Heart left ventricle (tissue), 16 donors: Measurements from ENCODE around the gene DOCK1. TPM values are rescaled to one million over a fixed set of nuclear protein-coding genes. Genes with fewer than 3 reads are reported as not detected.

Source experiments
- ATAC-seq, 4 donors: fragments of 200-7000 bp; cut with Tn5 transposase; one replicate each; pipeline ENCODE4 v1.9.1; 2020 to 2022; ENCODE audit warnings: moderate library complexity in 4 of 4, mild to moderate bottlenecking in 3 of 4, moderate number of reproducible peaks in 1 of 4
- DNase-seq, 5 donors: peaks; one replicate each; pipeline ENCODE4 v3.0.0-alpha.2; 2020
- H3K27ac ChIP-seq, 12 donors: fragments of 200-600 bp; sonication (generic) in 4 of 12; one replicate each; pipeline versions ENCODE4 v1.5.0 to v1.8.0; 2016 to 2022; ENCODE audit warnings: mild to moderate bottlenecking in 2 of 12
- H3K27me3 ChIP-seq, 9 donors: fragments of 200-600 bp; sonication (generic) in 2 of 9; one replicate each; pipeline versions ENCODE4 v1.5.1 to v1.8.0; 2016 to 2022; ENCODE audit warnings: mild to moderate bottlenecking in 3 of 9
- H3K36me3 ChIP-seq, 9 donors: fragments of 200-600 bp; sonication (generic) in 2 of 9; one replicate each; pipeline versions ENCODE4 v1.5.0 to v1.8.0; 2018 to 2022; ENCODE audit warnings: mild to moderate bottlenecking in 2 of 9
- H3K4me1 ChIP-seq, 12 donors: fragments of 200-600 bp; sonication (generic) in 4 of 12; one replicate each; pipeline versions ENCODE4 v1.5.0 to v1.8.0; 2016 to 2022; ENCODE audit warnings: mild to moderate bottlenecking in 3 of 12
- H3K4me3 ChIP-seq, 12 donors: fragments of 200-600 bp; sonication (generic) in 4 of 12; one replicate each; pipeline versions ENCODE4 v1.5.0 to v1.8.0; 2017 to 2022; ENCODE audit warnings: mild to moderate bottlenecking in 9 of 12, moderate library complexity in 4 of 12
- H3K9me3 ChIP-seq, 12 donors: fragments of 200-600 bp; sonication (generic) in 4 of 12; one replicate each; pipeline versions ENCODE4 v1.5.0 to v1.8.0; 2016 to 2022; ENCODE audit warnings: mild to moderate bottlenecking in 1 of 12
- POLR2A ChIP-seq, 2 donors: fragments of 450-650 bp; IDR thresholded peaks; one replicate each; pipeline ENCODE4 v1.6.1; 2017; ENCODE audit warnings: antibody characterized with exemption in 2 of 2, mild to moderate bottlenecking in 2 of 2, moderate library complexity in 2 of 2
- WGBS, 4 donors: extraction: QIAGEN DNeasy Blood & Tissue Kit in 2 of 4; methylation state at CpG; one replicate each; pipeline versions ENCODE4 v1.1.5 to v1.1.7; 2013 to 2018; 5-methylcytosine and 5-hydroxymethylcytosine counted together
- intact Hi-C, 10 donors: fragments of 100-400 bp; cut with DNase I; formaldehyde crosslinking; loops; one replicate each; pipeline versions ENCODE4 v1.11.1 to v1.14.2; 2022
- polyA plus RNA-seq, 2 donors: library from polyadenylated mRNA; stranded (reverse); fragments of 200-250 nt; gene quantifications; one replicate each; pipeline ENCODE4 v1.2.3, GENCODE V29; 2013
- total RNA-seq, 9 donors: library from RNA; depleted of rRNA in 2 of 9; stranded (reverse); fragments of >200 nt in 2 of 9; fragmentation: NEBNext Ultra II Directional in 3 of 9; extraction: Animal tissue kit (Norgen Biotek cat#: 25700) in 3 of 9; gene quantifications; one replicate each; pipeline versions ENCODE4 v1.1.0 to v1.2.4, GENCODE V29; 2016 to 2023
- TF ChIP-seq, protein P1 (sequence below), 12 donors: fragments of 200-600 bp; sonication (generic) in 4 of 12; IDR thresholded peaks; one replicate each; pipeline versions ENCODE4 v1.5.0 to v1.8.0; 2018 to 2022; ENCODE audit warnings: antibody characterized with exemption in 12 of 12, mild to moderate bottlenecking in 5 of 12
- donor health status: ischemic (EF 13 %, LVEDD 7.1; RV severe dilation, severe dysfunction).
- donor health status: healthy with polysubstance abuse.
- donor health status: DM: no; HTN: yes; CAD: no.
- donor health status: DM: no; HTN: no; CAD: no.
- donor health status: ischemic (EF 25% LVEDD 6.9; RV normal size, moderate dysfunction).
- donor health status: ischemic (EF 25% LVEDD 5.7; RV mildly dilated, moderate dysfunction).
- donor health status: healthy.
- donor health status: DM: yes; HTN: yes; CAD: no.
- donor health status: ischemic (EF 35%, LVEDD 5.7; RV mildly dilated, moderate dysfunction).
- donor health status: nonischemic (EF 11% LVEDD 7.7; RV severe dilation, severe dysfunction).
- donor health status: DM: yes; HTN: yes; CAD: no.
- donor health status: PGD.
- donor health status: ischemic (EF 29% LVEDD 5.4; RV normal size, mild dysfunction).
- donor health status: nonischemic (EF 23%, LVEDD 6.1; RV moderate dilation, normal function).

DOCK1 gene
- total and polyA plus RNA-seq, 11 donors, result 5.0 to 31.6 (median 18.6) TPM

DNA sequence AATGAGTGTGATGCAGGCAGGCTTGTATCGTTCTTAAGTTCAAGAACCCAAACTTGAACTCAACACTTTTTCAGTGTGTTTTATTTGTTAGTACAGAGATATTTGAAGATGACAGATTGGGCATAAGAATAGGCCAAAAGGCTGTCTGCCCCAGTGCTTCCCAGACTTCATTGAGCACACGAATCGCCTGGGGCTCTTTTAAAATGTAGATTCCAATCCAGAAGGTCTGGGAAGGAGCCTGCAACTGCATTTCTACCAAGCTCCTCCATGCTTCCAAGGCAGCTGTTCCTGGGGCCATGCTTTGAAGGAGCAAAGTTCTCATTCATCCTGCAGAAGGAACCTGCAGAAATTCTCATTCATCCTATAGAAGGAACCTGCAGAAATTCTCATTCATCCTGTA is 405.7 kb downstream of the DOCK1 start:
- Histone ChIP-seq H3K9me3 (no peaks in the 10 kb centered on the region), H3K36me3 (no peaks in the 10 kb centered on the region), H3K4me1 (peaks cover 0 to 21% (median 8%) of the 10 kb centered on the region in 12 donors), H3K4me3 (no peak overlapping the region), H3K27me3 (no peaks in the 10 kb centered on the region), H3K27ac (no peak overlapping the region)
- WGBS, 4 donors, result 93 to 97% (median 96%) methylated on average over 3 of the region's 3 CpGs
- DNase-seq (no peak), ATAC-seq (no peak)
- intact Hi-C loops, result no loop called here
- no peak for TF ChIP-seq POLR2A (IDR thresholded peaks at IDR 0.05)
- TF ChIP-seq, protein P1, sequence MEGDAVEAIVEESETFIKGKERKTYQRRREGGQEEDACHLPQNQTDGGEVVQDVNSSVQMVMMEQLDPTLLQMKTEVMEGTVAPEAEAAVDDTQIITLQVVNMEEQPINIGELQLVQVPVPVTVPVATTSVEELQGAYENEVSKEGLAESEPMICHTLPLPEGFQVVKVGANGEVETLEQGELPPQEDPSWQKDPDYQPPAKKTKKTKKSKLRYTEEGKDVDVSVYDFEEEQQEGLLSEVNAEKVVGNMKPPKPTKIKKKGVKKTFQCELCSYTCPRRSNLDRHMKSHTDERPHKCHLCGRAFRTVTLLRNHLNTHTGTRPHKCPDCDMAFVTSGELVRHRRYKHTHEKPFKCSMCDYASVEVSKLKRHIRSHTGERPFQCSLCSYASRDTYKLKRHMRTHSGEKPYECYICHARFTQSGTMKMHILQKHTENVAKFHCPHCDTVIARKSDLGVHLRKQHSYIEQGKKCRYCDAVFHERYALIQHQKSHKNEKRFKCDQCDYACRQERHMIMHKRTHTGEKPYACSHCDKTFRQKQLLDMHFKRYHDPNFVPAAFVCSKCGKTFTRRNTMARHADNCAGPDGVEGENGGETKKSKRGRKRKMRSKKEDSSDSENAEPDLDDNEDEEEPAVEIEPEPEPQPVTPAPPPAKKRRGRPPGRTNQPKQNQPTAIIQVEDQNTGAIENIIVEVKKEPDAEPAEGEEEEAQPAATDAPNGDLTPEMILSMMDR (IDR thresholded peaks at IDR 0.05), result no peak

DNA sequence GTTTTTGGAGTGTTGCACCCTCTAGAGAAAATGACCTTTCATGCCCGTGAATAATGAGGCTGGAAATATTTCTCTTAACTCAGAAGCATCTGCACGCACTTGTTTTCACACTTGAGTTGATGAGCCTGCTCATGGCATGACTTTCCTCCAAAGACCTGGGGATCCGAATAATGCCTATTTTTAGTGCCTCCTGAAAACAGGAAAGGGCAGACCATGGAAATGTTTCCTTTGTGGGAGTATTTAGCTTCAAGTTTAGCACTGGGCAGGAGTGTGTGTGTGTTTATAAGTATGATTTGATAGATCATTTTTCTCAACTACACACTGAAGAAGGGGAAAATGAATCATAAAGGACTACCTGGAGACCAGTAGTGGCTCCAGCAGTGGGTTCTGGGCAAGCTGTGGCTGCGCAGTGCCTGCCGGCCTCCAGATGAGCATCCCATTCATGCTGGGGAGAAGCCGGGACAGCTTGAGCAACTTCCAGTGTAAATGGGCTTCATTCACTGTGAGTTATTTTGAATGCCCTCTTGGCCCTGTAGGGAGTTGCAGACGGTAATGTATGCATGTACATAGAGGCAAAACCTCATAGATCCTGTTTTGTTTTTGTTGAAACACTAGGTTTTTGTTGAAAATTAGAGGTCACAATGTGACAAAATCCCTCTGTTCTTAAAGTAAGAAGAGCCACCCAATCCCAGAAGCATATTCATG is 408.9 kb downstream of the DOCK1 start:
- Histone ChIP-seq H3K4me3 (no peak overlapping the region), H3K27me3 (no peaks in the 10 kb centered on the region), H3K36me3 (no peaks in the 10 kb centered on the region), H3K9me3 (no peaks in the 10 kb centered on the region), H3K4me1 (peaks cover 0 to 21% (median 8%) of the 10 kb centered on the region in 12 donors), H3K27ac (peak overlapping the region in 1 of 12 donors; percentile 0)
- DNase-seq (no peak), ATAC-seq (no peak)
- 56 to 68% (median 66%) methylated on average over 7 of the region's 7 CpGs for WGBS, 4 donors
- intact Hi-C loops, result no loop called here
- TF ChIP-seq POLR2A (IDR thresholded peaks at IDR 0.05), result no peak
- TF ChIP-seq, protein P1 (IDR thresholded peaks at IDR 0.05), result no peak

DNA sequence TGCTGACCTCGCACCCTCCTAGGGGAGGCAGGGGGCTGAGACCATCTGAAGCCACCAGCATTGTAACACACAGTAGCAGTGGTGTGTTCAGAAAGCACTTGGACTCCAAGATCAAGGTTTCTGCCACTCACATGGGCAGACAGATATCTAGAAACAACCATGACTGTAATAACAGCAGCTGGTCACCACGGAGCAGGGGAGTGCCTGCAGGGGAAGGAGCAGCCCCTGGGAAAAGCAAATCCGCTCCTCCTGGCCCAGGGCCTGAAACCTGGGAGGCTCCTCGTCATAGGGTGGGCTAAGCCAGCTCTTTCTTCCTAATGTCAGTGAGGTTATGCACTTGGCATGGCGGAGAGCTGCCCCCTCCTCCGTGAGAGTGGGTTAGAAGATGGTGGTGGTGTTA is 409.6 kb downstream of the DOCK1 start:
- no peak overlapping the region for H3K4me3 ChIP-seq
- 57 to 66% (median 61%) methylated on average over 6 of the region's 6 CpGs for WGBS, 4 donors

DNA sequence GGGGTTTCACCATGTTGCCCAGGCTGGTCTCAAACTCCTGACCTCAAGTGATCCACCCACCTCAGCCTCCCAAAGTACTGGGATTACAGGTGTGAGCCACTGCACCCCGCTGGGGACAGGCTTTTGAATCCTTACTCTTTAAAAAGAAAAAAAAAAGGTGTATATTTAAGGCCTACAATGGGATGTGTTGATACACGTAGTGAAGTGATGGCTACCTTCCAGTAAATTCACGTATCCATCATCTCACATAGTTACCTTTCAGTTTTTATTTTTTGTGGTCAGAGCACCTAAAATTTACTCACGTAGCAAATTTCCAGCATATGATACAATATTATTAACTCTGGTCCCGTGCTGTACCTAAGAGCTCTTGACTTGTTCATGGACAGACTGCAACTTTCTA is 410.7 kb downstream of the DOCK1 start:
- no peak for ATAC-seq
- intact Hi-C loops, result no loop called here
- no peaks in the 10 kb centered on the region for H3K36me3 ChIP-seq
- DNase-seq, result no peak
- WGBS, 4 donors, result 93 to 95% (median 95%) methylated on average over 5 of the region's 5 CpGs
- peaks cover 0 to 21% (median 8%) of the 10 kb centered on the region in 12 donors for H3K4me1 ChIP-seq
- TF ChIP-seq, protein P1 (IDR thresholded peaks at IDR 0.05), result no peak
- TF ChIP-seq POLR2A (IDR thresholded peaks at IDR 0.05), result no peak
- H3K27ac ChIP-seq, result no peak overlapping the region
- no peaks in the 10 kb centered on the region for H3K27me3 ChIP-seq
- no peak overlapping the region for H3K4me3 ChIP-seq
- H3K9me3 ChIP-seq, result no peaks in the 10 kb centered on the region

More for the DNA sequence above, 409.6 kb downstream of the DOCK1 start:
- intact Hi-C loops, result no loop called here
- peaks cover 0 to 21% (median 8%) of the 10 kb centered on the region in 12 donors for H3K4me1 ChIP-seq
- H3K27me3 ChIP-seq, result no peaks in the 10 kb centered on the region
- DNase-seq (no peak), ATAC-seq (peak in 1 of 4 donors; percentile 29)
- no peaks in the 10 kb centered on the region for H3K36me3 ChIP-seq
- peak overlapping the region in 1 of 12 donors; percentile 0 for H3K27ac ChIP-seq
- TF ChIP-seq, protein P1 (IDR thresholded peaks at IDR 0.05), result no peak
- no peak for TF ChIP-seq POLR2A (IDR thresholded peaks at IDR 0.05)
- no peaks in the 10 kb centered on the region for H3K9me3 ChIP-seq
